ENCODE measurements around the gene PSMC6.

The PSMC6 gene

DNA sequence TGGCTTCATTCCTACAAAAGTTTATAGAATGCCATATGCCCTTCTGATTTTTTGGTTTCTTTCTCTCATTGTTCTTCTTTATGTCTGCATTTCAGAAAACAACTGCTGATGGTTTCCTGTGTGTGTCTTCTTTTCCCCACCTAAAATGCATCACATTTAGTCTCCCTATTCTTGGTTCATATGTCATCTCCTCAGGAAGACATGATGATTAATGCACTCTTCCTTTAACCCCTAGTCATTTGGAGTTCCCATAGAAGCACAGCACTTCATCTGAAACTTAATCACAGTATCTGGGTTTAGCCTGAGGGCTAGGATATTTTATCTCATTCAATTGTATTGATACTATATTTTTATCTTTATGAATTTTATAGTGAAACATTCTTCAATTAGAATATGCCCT lies 62.9 kb downstream of the PSMC6 start:
- TF ChIP-seq, protein P1, sequence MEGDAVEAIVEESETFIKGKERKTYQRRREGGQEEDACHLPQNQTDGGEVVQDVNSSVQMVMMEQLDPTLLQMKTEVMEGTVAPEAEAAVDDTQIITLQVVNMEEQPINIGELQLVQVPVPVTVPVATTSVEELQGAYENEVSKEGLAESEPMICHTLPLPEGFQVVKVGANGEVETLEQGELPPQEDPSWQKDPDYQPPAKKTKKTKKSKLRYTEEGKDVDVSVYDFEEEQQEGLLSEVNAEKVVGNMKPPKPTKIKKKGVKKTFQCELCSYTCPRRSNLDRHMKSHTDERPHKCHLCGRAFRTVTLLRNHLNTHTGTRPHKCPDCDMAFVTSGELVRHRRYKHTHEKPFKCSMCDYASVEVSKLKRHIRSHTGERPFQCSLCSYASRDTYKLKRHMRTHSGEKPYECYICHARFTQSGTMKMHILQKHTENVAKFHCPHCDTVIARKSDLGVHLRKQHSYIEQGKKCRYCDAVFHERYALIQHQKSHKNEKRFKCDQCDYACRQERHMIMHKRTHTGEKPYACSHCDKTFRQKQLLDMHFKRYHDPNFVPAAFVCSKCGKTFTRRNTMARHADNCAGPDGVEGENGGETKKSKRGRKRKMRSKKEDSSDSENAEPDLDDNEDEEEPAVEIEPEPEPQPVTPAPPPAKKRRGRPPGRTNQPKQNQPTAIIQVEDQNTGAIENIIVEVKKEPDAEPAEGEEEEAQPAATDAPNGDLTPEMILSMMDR (IDR thresholded peaks at IDR 0.05; ENCODE audit: low read depth, low read length): no peak
- H3K4me3 ChIP-seq (ENCODE audit: low read depth, low read length): no peak overlapping the region
- in situ Hi-C loops (cut with HindIII; ENCODE audit: low sequenced_read_pairs): no loop called here
- no peak for DNase-seq (ENCODE audit: low read depth, low spot score)

GRCh38 chr14:52776816-52777215 lies 69.8 kb downstream of the PSMC6 start:
- in situ Hi-C loops (cut with HindIII; ENCODE audit: low sequenced_read_pairs): no loop called here
- no peak overlapping the region for H3K4me3 ChIP-seq (ENCODE audit: low read depth, low read length)
- DNase-seq (ENCODE audit: low read depth, low spot score): no peak
- TF ChIP-seq, protein P1 (IDR thresholded peaks at IDR 0.05; ENCODE audit: low read depth, low read length): no peak

All from astrocyte of the spinal cord (primary cell).